ENCODE measurements around the gene UGCG.
A peak's percentile ranks its signal among the peaks of the same experiment; 100 is the strongest.
"Not testable (repeated sequence)": the region's sequence is repeated elsewhere in the genome, so short reads cannot be mapped to it uniquely, and the experiment has no call there.

UGCG gene

DNA sequence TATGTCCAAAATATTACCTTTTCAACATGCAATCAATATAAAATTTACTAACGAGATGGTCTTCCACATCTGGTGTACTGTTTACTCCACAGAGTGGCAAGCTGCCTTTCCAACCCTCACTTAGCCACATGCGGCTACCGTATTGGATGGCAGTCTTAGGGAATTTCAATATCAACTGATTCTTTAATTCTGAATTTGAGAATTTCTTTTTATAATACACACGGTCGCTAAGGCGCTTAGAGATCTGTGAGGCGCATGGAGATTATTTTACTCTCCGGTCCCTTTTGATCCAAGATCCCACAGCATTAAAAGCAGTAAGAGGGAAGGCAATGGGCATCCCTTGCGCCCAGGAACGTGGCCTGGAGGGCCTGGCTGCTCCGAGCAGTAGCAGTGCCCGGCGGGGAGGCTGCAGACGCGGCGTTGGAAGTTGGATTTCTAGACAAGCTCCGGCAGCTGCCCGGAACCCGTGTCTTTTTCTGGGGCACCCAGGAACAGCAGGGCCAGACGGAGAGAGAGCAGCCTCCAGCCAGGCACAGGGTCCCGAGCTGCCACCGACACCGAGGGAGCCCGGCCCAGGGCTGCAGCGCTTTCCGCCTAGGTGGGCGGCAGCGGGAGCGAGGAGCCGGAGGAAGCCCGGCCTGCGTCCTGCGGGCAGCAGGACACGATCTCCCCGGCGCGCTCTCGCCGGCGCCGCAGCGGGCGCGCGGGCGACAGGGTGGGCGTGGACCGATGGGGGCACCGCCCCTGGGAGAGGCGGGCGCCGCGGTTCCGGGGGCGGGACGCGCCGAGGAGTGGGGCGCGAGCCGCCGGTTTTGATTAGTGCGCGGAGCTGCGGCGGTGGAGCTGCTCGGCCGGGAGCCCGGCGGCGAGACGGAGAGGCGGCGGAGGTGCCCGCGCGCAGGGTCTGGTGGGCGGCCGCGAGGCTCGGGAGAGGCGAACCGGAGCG lies at the start of gene UGCG:
UGCG (plus strand) TSS at position 819 of the 946 bp plus-strand sequence. CDS start 402 bp downstream, outside the sequence.
- DNase-seq (ENCODE audit: low spot score): peak; percentile 84

DNA sequence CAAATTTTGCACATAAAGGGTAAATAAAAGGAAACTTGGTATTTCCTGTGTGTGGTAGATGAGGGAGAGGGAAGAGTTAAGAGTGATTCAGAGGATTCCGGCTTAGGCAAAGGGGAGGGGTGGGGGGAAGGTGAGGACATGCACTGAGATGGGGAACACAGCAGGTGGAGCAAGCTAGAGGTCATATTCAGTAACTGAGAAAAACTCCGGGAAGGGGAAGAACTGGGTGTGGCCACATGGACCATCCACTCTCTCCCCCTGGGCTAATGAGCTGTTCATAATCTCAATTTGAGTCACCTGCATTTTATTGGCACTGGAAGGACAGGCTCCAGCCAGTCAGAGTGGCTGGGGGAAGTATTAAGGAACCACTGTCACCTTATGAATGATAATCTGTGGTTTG lies 45.1 kb upstream of the UGCG start:
- no peak for DNase-seq (ENCODE audit: low spot score)

DNA sequence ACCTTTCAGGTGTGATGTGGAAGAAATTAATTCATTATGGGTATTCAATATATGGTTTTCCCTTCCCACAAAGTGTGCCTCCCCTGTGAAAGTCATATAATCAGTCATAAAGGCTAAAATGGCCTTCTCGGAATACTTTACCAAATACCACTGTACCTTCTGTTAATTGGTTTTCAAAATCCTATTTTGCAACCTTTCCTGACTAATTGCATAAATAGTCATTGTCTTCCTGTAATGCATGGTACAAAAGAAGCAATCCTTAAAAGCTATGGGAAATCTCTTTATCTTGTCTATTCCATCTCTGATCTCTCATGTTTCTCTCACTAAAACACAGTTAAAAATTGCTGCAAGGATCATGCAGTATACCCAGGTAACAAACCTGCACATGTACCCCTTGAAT lies 44.3 kb upstream of the UGCG start:
- no peak for DNase-seq (ENCODE audit: low spot score)

DNA sequence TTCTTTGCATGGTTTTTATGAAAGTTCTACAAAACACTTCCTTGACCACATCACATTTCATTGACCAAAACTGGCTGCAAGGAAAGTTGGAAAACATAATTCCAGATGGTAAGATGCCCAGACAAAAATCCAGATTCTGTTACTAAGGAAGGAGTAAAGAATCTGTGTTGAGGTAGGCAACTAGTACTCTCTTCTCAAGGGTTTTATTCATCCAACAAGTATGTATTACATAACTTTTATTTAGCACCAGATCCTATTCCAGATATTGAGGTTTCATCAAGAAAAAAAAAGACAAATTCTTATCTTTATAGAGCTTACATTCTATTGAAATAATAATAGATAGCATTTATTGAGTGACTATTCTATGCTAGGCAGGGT lies 43.2 kb upstream of the UGCG start:
- DNase-seq (ENCODE audit: low spot score): no peak

DNA sequence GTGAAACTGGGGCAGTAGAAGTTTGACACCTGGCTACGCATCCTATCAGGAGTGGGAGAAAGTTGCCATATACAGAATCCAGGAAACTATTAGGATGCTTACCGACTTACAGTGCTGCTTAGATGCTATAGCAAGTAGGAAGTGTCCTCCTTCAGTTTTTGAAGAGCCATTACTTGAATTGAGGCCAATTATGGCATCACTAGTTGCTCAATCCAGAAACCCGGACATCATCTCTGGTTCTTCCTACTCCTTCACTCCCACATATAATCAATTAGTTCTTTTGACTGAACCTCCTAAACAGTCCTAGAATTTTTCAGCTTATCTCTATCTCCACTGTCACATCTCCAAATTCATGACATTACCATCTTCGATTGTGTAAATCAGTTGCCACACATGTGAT lies 41.8 kb upstream of the UGCG start:
- DNase-seq (ENCODE audit: low spot score): no peak

DNA sequence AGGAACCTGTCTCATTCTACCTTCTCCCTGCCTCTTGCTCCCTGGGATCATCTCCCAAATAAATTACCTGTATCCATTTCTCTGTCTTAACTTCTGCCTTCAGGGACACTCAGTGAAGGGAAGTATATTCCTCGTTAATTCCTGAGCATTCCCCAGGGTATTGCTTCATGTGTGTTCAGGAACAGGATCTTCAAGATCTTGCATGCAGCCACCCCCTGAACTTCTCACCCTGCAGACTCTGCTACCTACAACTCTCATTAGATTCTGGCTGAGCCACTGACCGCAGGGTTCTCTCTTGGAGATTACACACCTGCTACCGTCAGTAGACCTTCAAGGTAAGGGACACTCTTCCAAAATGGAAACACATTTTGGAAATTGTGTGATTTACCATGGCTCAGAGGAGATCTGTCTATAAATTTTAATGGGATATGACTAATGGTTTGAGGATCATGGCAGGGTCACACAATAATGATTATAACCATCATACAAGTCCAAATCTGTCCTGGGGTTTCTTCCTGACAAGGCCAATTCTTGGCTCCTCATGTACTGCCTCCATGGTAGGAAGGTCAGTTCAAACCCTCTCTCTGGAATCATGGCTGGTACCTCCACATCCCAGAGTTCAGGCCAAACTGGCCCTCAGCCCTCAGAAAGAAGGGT lies 38.9 kb upstream of the UGCG start:
- DNase-seq (ENCODE audit: low spot score): no peak

DNA sequence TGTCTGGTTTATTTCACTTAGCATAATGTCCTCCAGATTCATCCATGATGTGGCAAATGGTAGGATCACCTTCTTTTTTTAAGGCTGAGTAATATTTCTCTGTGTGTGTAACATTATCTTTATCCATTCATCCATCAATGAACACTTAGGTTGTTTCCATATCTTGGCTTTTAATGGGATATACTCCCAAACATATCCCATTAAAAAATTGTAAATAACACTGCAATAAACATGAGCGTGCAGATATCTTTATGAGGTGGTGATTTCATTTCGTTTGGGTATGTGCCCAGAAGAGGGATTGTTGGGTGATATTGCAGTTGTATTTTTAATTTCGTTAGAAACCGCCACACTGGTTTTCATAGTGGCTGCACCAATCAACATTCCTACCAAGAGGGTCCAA lies 36.2 kb upstream of the UGCG start:
- DNase-seq (ENCODE audit: low spot score): no peak

DNA sequence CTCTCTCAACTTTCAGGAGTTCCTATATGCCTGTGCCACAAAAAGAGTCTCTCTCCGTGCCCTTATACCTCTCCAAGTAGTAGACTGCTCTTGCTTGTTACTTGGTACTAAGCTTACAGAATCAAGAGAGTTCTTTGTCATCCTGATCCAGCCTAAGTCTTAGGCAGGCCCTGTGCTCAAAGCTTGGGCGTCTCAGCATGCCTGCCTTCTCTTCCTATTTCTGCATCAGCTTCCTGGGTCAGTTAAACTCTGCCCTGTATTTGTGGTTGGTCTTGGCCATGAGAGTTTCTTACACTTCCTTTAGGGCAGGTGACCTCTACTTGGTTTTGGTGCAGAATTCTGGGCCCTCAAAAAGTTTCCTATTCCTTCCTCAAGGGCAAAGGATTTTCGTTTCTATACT lies 33.0 kb upstream of the UGCG start:
- no peak for DNase-seq (ENCODE audit: low spot score)

DNA sequence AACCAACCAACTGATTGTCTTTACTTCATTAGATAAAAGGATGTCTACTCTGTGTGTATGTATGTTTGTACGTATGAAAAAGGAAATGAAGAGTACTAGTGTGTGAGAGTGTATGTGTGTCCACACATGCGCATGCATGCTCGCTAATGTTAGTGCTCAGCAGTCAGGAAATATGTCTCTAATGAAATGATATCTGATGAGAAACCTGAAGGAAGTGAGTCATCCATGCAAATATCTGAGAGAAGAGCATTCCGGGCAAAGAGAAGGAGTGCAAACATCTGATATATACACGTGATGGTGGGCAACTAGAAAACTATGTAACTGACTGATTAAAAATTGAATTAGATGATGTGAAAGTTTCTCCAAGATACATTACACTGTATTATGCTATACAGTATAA lies 29.6 kb upstream of the UGCG start:
- peak; percentile 48 for DNase-seq (ENCODE audit: low spot score)

DNA sequence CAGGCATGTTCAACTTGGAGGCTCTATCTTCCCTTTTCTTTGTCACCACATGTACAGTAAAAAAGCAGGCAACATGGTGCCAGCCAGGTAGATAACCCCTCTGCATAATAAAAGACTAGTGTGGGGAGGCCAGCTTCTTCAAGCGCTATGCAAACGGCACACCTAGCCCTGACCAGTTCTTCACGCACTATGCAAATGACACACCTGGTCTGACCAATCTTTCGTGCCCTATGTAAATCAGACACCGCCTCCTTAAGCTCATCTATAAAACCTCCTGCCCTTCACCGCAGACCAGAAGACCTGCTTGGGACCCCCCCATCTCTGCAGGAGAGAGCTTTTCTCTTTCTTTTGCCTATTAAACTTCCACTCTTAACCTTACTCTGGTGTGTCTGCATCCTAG lies 28.1 kb upstream of the UGCG start:
- no peak for DNase-seq (ENCODE audit: low spot score)

DNA sequence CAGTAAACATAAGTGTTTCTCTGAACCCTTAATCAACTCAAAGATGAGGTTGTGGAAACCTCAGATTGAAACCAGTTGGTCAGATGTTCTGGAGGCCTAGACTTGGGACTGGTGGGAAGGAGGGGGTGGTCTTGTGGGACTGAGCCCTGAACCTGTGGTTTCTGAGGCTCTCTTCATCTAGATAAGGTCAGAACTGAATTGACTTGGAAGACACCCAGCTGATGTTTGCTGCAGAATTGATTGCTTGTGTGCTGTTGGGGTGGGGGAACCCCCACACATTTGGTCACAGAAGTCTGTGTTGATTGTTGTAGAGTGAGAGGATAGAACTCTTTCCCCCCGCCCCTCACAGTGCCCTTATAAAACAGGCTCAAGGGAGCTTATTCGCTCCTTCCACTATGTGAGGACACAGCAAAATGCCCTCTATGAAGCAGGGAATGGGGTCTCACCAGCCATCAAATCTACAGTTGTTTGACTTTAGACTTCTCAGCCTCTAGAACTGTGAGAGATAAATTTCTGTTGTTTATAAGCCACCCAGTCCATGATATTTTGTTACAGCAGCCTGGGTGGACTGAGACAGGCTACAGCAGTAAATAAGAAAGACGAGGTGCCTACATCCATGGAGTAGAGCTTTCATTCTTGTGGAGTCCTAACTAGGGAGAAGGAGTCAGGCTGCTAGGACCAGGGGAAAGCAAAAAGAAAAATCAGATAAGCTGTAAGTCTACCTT lies 25.7 kb upstream of the UGCG start:
- no peak for DNase-seq (ENCODE audit: low spot score)

DNA sequence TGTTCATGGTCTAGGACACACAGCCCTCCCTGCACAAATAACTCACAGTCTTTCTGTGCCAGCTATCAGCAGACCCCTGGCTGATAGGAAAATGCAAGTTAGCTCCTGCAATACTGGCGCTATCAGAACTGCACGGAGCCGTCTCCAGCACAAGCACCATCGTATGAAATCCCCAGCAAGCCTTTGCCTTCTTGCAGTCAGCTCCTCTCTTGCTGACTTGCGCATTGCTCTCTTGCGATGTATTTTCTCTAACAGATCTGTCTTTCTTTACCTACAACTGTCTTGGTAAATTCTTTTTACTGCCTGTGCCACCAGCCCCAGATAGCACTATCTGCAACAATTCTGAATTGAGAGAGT lies 25.1 kb upstream of the UGCG start:
- no peak for DNase-seq (ENCODE audit: low spot score)

DNA sequence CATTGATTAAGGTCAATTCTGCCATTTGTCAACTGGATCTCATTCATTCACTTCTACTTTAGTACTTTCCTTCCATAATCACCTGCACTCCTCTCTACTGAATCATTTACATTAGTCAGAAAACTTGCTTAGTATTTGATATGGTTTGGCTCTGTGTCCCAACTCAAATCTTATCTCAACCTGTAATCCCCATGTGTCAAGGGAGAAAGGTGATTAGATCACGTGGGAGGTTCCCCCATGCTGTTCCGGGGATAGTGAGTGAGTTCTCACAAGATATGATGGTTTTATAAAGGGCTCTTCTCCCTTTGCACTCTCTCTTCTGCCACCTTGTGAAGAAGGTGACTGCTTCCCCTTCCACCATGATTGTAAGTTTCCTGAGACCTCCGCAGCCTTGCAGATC lies 23.7 kb upstream of the UGCG start:
- DNase-seq (ENCODE audit: low spot score): no peak

DNA sequence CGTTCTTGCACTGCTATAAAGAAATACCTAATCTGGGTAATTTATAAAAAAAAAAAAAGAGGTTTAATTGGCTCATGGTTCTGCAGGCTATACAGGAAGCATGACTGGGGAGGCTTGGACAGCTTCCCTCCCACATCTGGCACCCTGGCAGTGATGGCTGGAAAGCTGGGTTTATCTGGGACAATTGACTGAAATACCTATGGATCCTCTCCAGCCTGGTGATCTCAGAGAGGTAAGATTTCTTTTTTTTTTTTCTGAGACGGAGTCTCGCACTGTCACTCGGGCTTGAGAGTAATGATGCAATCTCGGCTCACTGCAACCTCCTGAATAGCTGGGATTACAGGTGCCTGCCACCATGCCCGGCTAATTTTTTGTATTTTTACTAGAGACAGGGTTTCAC lies 22.7 kb upstream of the UGCG start:
- no peak for DNase-seq (ENCODE audit: low spot score)

DNA sequence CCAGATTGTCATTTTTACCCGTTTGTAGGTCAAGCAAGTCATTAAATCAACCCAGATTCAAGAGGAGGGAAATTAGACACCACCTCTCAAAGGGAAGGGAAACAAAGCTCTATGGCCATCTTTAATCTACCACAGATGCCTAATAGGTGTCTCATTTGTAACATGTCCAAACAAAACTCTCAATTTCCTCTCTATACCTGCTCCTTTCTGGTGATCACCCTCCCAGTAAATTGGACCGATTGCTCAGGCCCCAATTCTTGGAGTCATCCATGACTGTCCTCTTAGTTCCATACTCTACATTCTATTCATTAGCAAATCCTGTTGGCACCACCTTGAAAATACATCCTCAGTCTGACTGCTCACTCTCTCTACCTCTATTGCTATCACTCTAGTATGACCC lies 22.1 kb upstream of the UGCG start:
- DNase-seq (ENCODE audit: low spot score): no peak

DNA sequence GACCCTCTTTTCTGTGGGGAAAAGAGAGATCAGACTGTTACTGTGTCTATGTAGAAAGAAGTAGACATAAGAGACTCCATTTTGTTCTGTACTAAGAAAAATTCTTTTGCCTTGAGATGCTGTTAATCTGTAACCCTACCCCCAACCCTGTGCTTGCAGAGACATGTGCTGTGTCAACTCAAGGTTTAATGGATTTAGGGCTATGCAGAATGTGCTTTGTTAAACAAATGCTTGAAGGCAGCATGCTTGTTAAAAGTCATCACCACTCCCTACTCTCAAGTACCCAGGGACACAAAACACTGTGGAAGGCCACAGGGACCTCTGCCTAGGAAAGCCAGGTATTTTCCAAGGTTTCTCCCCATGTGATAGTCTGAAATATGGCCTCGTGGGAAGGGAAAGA lies 21.3 kb upstream of the UGCG start:
- DNase-seq (ENCODE audit: low spot score): not testable (repeated sequence)

DNA sequence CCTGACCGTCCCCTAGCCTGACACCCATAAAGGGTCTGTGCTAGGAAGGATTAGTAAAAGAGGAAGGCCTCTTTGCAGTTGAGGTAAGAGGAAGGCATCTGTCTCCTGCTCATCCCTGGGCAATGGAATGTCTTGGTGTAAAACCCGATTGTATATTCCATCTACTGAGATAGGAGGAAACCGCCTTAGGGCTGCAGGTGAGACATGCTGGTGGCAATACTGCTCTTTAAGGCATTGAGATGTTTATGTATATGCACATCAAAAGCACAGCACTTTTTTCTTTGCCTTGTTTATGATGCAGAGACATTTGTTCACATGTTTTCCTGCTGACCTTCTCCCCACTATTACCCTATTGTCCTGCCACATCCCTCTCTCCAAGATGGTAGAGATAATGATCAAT lies 20.9 kb upstream of the UGCG start:
- DNase-seq (ENCODE audit: low spot score): not testable (repeated sequence)

DNA sequence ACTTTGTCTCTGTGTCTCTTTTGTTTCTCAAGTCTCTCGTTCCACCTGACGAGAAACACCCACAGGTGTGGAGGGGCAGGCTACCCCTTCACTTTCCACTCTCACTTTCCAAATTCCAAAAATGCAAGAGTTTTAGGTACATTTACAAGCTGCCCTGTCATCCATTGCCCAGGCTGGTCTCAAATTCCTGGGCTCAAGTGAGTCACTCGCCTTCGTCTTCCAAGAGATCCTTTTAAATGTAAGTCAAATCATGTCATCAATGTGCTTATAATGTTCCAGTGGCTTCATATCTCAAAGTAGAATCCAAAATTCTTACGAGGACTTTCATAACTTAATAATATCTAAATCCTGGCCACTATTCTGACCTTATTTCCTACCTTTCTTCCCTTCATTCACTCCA lies 20.4 kb upstream of the UGCG start:
- no peak for DNase-seq (ENCODE audit: low spot score)

DNA sequence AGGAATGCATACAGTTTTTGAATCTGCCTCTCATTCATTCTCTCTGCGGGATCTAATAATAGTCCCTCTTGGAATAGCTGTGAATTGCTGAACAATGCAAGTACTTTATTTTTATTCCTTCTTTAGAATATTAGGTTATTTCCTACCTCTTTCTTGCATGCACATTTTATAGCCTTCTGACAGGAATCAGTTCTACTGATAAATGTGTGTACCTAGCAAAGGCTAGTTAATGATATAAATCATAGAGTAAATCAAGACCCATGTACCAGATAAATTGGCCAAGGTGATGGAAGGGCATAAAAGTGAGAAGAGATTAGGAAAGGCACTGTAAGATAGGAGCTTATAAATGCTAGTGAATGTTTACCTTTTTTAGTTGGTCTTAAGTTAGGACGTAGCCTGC lies 19.2 kb upstream of the UGCG start:
- no peak for DNase-seq (ENCODE audit: low spot score)

DNA sequence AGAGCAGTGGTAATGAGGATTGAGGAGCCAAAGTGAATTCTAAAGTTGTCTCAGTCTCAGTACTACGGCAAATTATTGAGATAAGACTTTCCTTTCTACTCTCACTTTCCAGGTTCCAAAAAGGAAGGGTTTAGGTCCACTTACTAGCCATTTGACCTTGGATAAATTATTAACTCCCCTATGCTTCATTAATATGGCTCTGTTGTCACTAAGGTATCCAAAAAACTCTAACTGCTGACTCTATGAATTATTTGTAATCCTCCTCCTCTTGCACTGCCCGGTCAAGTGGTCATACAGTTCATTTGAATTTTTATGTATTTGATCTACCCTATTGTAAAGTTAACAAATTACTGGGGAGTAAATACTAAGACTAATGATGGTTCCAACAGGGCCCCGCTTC lies 17.7 kb upstream of the UGCG start:
- no peak for DNase-seq (ENCODE audit: low spot score)

DNA sequence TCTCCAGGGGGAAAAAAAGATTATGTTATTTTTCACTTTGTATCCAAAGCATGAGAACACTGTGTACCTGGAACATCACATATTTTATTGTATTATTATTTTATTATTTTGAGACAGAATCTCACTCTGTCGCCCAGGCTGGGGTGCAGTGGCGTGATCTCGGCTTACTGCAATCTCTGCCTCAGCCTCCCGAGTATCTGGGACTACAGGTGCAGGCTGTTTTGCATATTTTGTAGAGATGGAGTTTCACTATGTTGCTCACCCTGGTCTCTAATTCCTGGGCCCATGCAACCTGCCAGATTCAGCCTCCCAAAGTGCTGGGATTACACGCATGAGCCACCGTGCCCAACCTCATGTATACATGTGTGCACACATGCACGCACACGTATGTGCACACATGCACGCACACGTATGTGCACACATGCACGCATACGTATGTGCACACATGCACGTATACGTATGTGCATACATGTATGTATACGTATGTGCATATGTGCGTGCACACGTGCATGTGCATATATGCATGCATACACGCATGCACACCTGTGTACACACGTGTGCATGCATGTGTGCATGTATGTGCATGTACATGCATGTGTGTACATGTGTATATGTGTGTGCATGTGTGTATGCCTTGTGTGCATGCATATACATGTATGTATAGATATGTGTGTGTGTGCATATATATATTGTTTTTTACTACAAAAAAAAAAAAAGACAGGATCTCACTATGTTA lies 9.5 kb upstream of the UGCG start:
- DNase-seq (ENCODE audit: low spot score): no peak

DNA sequence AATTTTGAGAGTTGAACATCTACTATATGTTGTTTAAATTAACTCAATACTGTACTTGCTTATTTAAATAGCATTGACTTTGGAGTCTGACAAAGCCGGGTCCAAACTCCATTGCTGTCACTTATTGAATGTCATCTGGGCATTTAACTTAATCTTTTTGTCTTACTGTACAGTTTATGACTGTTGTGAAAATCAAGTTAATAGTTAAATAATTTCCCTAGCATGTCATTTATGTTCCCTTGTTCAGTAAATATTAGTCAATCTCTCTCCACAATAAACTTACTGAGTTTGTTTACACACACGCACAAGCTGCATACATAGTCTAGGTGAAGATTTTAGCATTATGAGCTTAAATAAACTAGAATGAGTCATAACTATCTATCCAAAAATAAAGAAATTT lies 6.3 kb upstream of the UGCG start:
- no peak for DNase-seq (ENCODE audit: low spot score)
